Dermis microvascular lymphatic vessel endothelial cell (primary cell): ENCODE measurements around the gene RBM5. TPM values are rescaled to one million over a fixed set of nuclear protein-coding genes. Genes with fewer than 3 reads are reported as not detected.

Experiments used
- DNase-seq, 2 donors: peaks; one replicate each; pipeline versions ENCODE4 v3.0.0 to v3.0.0-alpha.2; 2010; ENCODE audit warnings: low read depth in 2 of 2
- total RNA-seq: library from RNA; depleted of rRNA; stranded (reverse); fragments of >200 nt; gene quantifications from 2 replicates; pipeline ENCODE4 v1.2.1, GENCODE V29; 2014

Gene RBM5
- total RNA-seq, 1 donor from 2014 or later, result 108 TPM

GRCh38 chr3:50121072-50122032 lies 32.6 kb downstream of the RBM5 start:
- DNase-seq, result peak; percentile 71 to 86

- DNase-seq, result no peak
These were observed 33.4 kb downstream of the RBM5 start for GRCh38 chr3:50122071-50122470.

GRCh38 chr3:50122661-50123391 lies 34.1 kb downstream of the RBM5 start:
- DNase-seq, result no peak

GRCh38 chr3:50123394-50124051 lies 34.8 kb downstream of the RBM5 start:
- DNase-seq, result no peak

GRCh38 chr3:50124052-50124799 lies 35.5 kb downstream of the RBM5 start:
- DNase-seq, result no peak

- no peak for DNase-seq
These were observed 36.1 kb downstream of the RBM5 start for GRCh38 chr3:50124800-50125178.

GRCh38 chr3:50125541-50126286 lies 37.0 kb downstream of the RBM5 start:
- no peak for DNase-seq

- no peak for DNase-seq
These were observed 37.8 kb downstream of the RBM5 start for GRCh38 chr3:50126287-50127211.

GRCh38 chr3:50127251-50127691 lies 38.6 kb downstream of the RBM5 start:
- no peak for DNase-seq

- DNase-seq, result no peak
These were observed 39.3 kb downstream of the RBM5 start for GRCh38 chr3:50128001-50128400.

GRCh38 chr3:50130436-50130835 lies 41.7 kb downstream of the RBM5 start:
- no peak for DNase-seq

GRCh38 chr3:50132421-50133282 lies 43.9 kb downstream of the RBM5 start:
- DNase-seq, result no peak

GRCh38 chr3:50133283-50133615 lies 44.5 kb downstream of the RBM5 start:
- DNase-seq, result no peak

- no peak for DNase-seq
These were observed 45.6 kb downstream of the RBM5 start for GRCh38 chr3:50134367-50134766.

- no peak for DNase-seq
These were observed 47.2 kb downstream of the RBM5 start for GRCh38 chr3:50135964-50136363.

- no peak for DNase-seq
These were observed 48.1 kb downstream of the RBM5 start for GRCh38 chr3:50136714-50137405.

- DNase-seq, result no peak
These were observed 48.8 kb downstream of the RBM5 start for GRCh38 chr3:50137531-50137930.
